ENCODE data around the gene FSD2. TPM values are rescaled to one million over a fixed set of nuclear protein-coding genes. Genes with fewer than 3 reads are reported as not detected.
A peak's percentile ranks its signal among the peaks of the same experiment; 100 is the strongest.

The FSD2 gene
- total and polyA plus RNA-seq, 2 experiments from 2014 or later, result 0.18 TPM; not detected in 1

GRCh38 chr15:82771789-82772607, 33.9 kb downstream of the FSD2 start:
- Histone ChIP-seq H3K4me3 (no peak overlapping the region), H3F3A (replicated peaks; ENCODE audit: low read depth) (no peaks in the 10 kb centered on the region), H3K4me2 (no peak overlapping the region), H2AFZ (no peak overlapping the region), H3K4me1 (ENCODE audit: insufficient read depth) (no peaks in the 10 kb centered on the region), H3K27me3 (ENCODE audit: insufficient read depth) (no peaks in the 10 kb centered on the region), H3K27ac (ENCODE audit: low read depth) (no peak overlapping the region), H4K20me1 (replicated peaks; ENCODE audit: insufficient read depth) (no peaks in the 10 kb centered on the region), H3K79me2 (replicated peaks; ENCODE audit: insufficient read depth) (no peaks in the 10 kb centered on the region), H3K9me2 (ENCODE audit: insufficient read depth) (no peaks in the 10 kb centered on the region), H3K36me3 (ENCODE audit: insufficient read depth) (no peaks in the 10 kb centered on the region)
- TF ChIP-seq EZH2 (IDR thresholded peaks at IDR 0.05; ENCODE audit: low read depth, unreplicated experiment), result no peak
- Mint-ChIP-seq H3K36me3 (ENCODE audit: low read depth) (no peaks in the 10 kb centered on the region), H3K27ac (0 out of 2 replicates have a peak overlapping the region, but pooled peaks have one; percentile 61), H3K9me3 (no peaks in the 10 kb centered on the region), H3K4me1 (no peaks in the 10 kb centered on the region), H3K4me3 (no peak overlapping the region), H3K27me3 (ENCODE audit: insufficient read depth, low read depth, poor library complexity) (no peaks in the 10 kb centered on the region)
- no peak for DNase-seq (ENCODE audit: low spot score)
- no peak for ATAC-seq

- Histone ChIP-seq H3K4me1 (ENCODE audit: insufficient read depth) (no peaks in the 10 kb centered on the region), H3K36me3 (ENCODE audit: insufficient read depth) (no peaks in the 10 kb centered on the region), H2AFZ (no peak overlapping the region), H3K4me3 (no peak overlapping the region), H3K27ac (ENCODE audit: low read depth) (no peak overlapping the region), H3K9me2 (ENCODE audit: insufficient read depth) (no peaks in the 10 kb centered on the region), H3K27me3 (ENCODE audit: insufficient read depth) (no peaks in the 10 kb centered on the region), H3K79me2 (replicated peaks; ENCODE audit: insufficient read depth) (no peaks in the 10 kb centered on the region), H4K20me1 (replicated peaks; ENCODE audit: insufficient read depth) (no peaks in the 10 kb centered on the region; the same call in 1 of the 2 replicates), H3K4me2 (no peak overlapping the region), H3F3A (replicated peaks; ENCODE audit: low read depth) (no peaks in the 10 kb centered on the region)
- Mint-ChIP-seq H3K36me3 (ENCODE audit: low read depth) (no peaks in the 10 kb centered on the region), H3K27me3 (ENCODE audit: insufficient read depth, low read depth, poor library complexity) (no peaks in the 10 kb centered on the region), H3K4me3 (no peak overlapping the region), H3K9me3 (no peaks in the 10 kb centered on the region), H3K4me1 (peaks cover 9% of the 10 kb centered on the region), H3K27ac (no peak overlapping the region)
- no peak for ATAC-seq
- DNase-seq (ENCODE audit: low spot score), result no peak
- no peak for TF ChIP-seq POLR2AphosphoS5 (IDR thresholded peaks at IDR 0.05; ENCODE audit: low read depth)
- TF ChIP-seq REST (IDR thresholded peaks at IDR 0.05; ENCODE audit: unreplicated experiment), result no peak
- no peak for TF ChIP-seq CTCF (conservative IDR thresholded peaks at IDR 0.05; ENCODE audit: low read depth in 2 of 2)
- TF ChIP-seq NANOG (IDR thresholded peaks at IDR 0.05; ENCODE audit: borderline replicate concordance), result no peak
- no peak for TF ChIP-seq CREB1 (CRISPR knock-in tag; IDR thresholded peaks at IDR 0.05; ENCODE audit: low read depth)
- TF ChIP-seq EZH2 (IDR thresholded peaks at IDR 0.05; ENCODE audit: low read depth, unreplicated experiment), result no peak
- TF ChIP-seq ZNF114 (CRISPR knock-in tag; IDR thresholded peaks at IDR 0.05), result no peak
- TF ChIP-seq EZH2phosphoT487 (IDR thresholded peaks at IDR 0.05; ENCODE audit: unreplicated experiment), result no peak
- TF ChIP-seq JUNB (IDR thresholded peaks at IDR 0.05; ENCODE audit: unreplicated experiment), result no peak
Observed at GRCh38 chr15:82768414-82769054, 37.3 kb downstream of the FSD2 start.

Data from GM23338 (cell line).